Upper lobe of right lung (tissue), 1 donor: ENCODE measurements around the gene ANKRD36. TPM values are rescaled to one million over a fixed set of nuclear protein-coding genes. Genes with fewer than 3 reads are reported as not detected.
"Not testable (repeated sequence)": the region's sequence is repeated elsewhere in the genome, so short reads cannot be mapped to it uniquely, and the experiment has no call there.

ENCODE experiments used
- ATAC-seq: fragments of 200-7000 bp; cut with Tn5 transposase; one replicate; pipeline ENCODE4 v1.9.1; 2020; ENCODE audit warnings: mild to moderate bottlenecking, moderate library complexity
- DNase-seq: peaks from one replicate; pipeline ENCODE4 v3.0.0-alpha.2; 2020
- H3K27ac ChIP-seq: fragments of 200-600 bp; one replicate; pipeline ENCODE4 v1.8.0; 2022
- H3K27me3 ChIP-seq: fragments of 200-600 bp; one replicate; pipeline ENCODE4 v1.8.0; 2022; ENCODE audit warnings: mild to moderate bottlenecking
- H3K36me3 ChIP-seq: fragments of 200-600 bp; one replicate; pipeline ENCODE4 v1.8.0; 2022
- H3K4me1 ChIP-seq: fragments of 200-600 bp; one replicate; pipeline ENCODE4 v1.8.0; 2022
- H3K4me3 ChIP-seq: fragments of 200-600 bp; one replicate; pipeline ENCODE4 v1.8.0; 2022; ENCODE audit warnings: mild to moderate bottlenecking
- H3K9me3 ChIP-seq: fragments of 200-600 bp; one replicate; pipeline ENCODE4 v1.8.0; 2022
- intact Hi-C: fragments of 100-400 bp; cut with DNase I; formaldehyde crosslinking; loops from one replicate; pipeline ENCODE4 v1.11.0; 2022
- total RNA-seq: library from RNA; stranded (reverse); fragmentation: NEBNext Ultra II Directional; extraction: Animal tissue kit (Norgen Biotek cat#: 25700); gene quantifications from one replicate; pipeline ENCODE4 v1.2.1, GENCODE V29; 2021
- TF ChIP-seq, protein P1 (sequence below): fragments of 200-600 bp; IDR thresholded peaks from one replicate; pipeline ENCODE4 v1.8.0; 2022; ENCODE audit warnings: antibody characterized with exemption
- donor health status: DM: no; HTN: yes; CAD: no; lungs with severe emphysema.

Gene ANKRD36
- total RNA-seq, 1 donor from 2014 or later: 21.0 TPM

DNA sequence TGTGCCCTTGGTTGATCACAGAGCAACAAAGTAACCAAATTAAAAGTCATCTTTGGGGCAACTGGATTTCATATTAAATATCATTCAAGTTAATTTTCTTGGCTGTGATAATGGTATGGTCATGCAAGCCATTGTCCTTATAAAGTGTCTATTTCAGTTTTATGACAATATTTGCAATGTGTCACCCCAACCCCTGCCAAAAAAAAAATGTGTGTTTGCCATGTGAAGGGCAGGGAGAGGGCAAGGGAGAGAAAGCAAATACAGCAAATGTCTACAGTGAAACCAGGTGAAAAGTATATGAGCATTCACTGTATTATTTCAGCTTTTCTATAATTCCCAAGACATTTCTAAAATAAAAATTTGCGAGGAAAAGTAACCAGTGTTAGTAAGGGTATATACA is 24.2 kb upstream of the ANKRD36 start:
- H3K27ac ChIP-seq, H3K9me3 ChIP-seq, H3K4me1 ChIP-seq, H3K4me3 ChIP-seq, H3K27me3 ChIP-seq, DNase-seq, H3K36me3 ChIP-seq, intact Hi-C loops, ATAC-seq: not testable (repeated sequence)

DNA sequence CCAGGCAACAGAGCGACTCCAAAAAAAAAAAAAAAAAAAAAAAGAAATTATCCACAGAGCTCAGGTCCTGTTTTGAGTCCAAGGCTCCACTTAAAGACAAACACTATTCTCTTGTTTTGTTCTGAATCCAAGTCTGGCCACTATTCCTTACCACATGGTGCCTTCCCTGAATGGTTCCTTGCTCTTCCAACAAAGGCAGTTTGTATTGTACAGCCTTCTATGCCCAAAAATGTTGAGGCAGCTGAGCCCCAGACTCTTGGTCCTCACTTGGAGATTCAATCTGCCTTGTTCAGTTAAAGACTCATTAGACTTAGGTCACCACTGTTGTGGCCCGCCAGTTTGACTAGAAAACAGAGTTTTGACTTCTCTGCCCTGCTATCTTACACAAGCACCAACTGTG is 20.0 kb upstream of the ANKRD36 start:
- H3K27ac ChIP-seq, intact Hi-C loops, H3K9me3 ChIP-seq, H3K4me1 ChIP-seq, ATAC-seq, H3K4me3 ChIP-seq, H3K36me3 ChIP-seq, H3K27me3 ChIP-seq, DNase-seq: not testable (repeated sequence)

DNA sequence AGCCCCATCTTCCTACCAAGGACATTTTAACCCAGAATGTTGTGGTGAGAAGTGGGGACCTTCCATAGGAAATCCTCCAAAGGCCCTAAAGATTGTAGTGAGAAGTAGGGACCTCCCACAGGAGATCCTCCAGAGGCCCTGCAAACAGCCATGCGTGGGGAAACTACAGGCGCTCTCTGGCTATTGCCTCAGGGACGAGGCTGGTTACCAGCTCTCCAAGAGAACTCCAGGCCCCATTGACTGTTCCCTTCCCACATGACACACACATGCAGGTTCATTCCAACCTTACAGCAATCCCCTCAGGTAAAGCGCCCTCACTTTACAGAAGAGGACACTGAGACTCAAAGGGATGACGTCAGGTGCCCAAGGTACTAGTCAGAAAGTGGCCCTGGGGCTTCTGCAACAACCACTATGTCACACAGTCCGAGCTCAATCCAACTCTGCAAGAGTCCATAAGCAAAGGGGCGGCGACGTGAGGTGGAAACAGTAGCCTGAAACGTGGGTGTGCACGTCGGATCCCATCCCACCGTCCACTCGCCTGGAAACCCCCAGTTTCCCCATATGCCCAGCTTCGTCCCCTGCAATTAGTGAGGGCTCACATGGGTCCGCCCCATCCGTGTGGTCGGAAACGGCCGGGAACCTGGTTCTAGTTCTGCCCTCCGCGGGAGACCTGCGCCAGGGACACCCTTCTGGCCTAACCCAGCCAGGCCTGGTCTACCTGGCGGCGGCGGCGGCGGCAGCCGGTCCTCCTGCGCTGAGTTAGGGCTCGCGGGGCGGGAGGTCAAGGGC is 18.8 kb upstream of the ANKRD36 start:
- H3K4me1 ChIP-seq, H3K9me3 ChIP-seq, DNase-seq, H3K36me3 ChIP-seq, H3K27ac ChIP-seq, H3K27me3 ChIP-seq, intact Hi-C loops: not testable (repeated sequence)
- ATAC-seq: peak; percentile 13
- peak overlapping the region; percentile 43 for H3K4me3 ChIP-seq

DNA sequence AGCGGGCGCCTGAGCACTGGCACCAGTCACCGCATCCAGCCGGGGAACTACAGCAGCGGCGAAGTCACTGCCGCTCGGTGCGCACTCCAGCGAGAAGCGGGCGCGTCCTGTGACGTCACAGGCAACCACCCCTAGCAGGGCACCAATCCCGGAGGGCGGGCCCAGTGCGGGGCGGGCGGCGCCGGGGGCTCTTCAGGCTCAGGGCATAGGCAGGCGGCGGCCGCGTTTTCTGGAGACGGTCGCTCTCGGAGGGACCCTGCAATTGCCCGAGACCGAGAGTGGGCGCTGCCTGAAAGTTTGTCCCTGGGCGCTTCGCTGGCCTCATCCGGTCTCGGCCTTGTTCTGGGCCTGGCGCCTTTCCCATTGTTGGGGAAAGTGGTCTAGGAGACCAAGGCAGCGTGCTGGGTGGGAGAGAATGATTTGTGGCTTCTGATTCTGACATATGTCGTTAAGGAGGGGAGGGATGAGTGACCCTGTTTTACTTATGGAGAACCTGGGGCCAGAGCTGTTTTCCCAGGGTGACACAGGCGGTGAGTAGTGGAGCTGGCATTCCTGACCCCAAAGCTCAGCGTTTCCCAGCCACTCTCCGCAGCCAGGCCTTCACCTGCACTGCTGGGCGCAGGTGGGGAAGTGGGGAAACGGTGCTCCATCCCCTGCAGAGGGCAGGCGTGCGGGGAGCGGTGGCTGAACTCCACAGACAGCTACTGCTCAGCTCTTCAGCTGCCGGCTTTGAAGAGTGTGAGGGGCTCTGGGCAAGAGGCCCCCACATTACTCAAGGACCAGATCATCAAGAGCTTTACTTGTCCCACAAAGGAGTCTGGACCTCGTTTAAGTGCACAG is 18.0 kb upstream of the ANKRD36 start, which contains the start of gene FAHD2B:
TSS of gene FAHD2B (minus strand) at position 111 of the 840 bp plus-strand sequence. CDS start 3,176 bp downstream, outside the sequence.
- H3K27me3 ChIP-seq, H3K27ac ChIP-seq, H3K4me1 ChIP-seq, intact Hi-C loops, H3K36me3 ChIP-seq, H3K9me3 ChIP-seq: not testable (repeated sequence)
- H3K4me3 ChIP-seq: peak within 1 kb of the TSS; percentile 43
- ATAC-seq: peak; percentile 93
- DNase-seq: peak; percentile 94

DNA sequence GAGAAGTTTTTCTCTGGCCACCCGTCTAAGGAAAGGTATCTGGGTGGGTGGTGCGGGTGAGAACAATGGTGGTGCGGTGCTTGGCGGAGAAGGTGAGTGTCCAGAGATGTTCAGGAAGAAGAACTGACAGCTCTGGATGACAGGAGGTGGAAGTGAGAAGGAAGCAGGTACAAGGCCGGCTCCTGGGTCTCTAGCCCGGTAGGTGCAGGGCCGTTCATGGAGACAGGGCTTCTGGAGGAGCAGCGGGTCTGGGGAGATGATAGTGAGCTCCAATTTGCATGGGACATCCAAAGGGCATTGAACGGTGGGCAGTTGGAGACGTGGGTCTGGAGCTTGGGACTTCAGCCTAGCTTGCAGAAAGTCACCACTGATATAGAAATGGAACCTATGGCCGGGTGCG is 17.3 kb upstream of the ANKRD36 start:
- intact Hi-C loops: no loop called here
- H3K36me3 ChIP-seq: no peaks in the 10 kb centered on the region
- TF ChIP-seq, protein P1, sequence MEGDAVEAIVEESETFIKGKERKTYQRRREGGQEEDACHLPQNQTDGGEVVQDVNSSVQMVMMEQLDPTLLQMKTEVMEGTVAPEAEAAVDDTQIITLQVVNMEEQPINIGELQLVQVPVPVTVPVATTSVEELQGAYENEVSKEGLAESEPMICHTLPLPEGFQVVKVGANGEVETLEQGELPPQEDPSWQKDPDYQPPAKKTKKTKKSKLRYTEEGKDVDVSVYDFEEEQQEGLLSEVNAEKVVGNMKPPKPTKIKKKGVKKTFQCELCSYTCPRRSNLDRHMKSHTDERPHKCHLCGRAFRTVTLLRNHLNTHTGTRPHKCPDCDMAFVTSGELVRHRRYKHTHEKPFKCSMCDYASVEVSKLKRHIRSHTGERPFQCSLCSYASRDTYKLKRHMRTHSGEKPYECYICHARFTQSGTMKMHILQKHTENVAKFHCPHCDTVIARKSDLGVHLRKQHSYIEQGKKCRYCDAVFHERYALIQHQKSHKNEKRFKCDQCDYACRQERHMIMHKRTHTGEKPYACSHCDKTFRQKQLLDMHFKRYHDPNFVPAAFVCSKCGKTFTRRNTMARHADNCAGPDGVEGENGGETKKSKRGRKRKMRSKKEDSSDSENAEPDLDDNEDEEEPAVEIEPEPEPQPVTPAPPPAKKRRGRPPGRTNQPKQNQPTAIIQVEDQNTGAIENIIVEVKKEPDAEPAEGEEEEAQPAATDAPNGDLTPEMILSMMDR: no peak
- H3K9me3 ChIP-seq: no peaks in the 10 kb centered on the region
- H3K4me1 ChIP-seq: peaks cover 3% of the 10 kb centered on the region
- no peak for DNase-seq
- H3K27me3 ChIP-seq: no peaks in the 10 kb centered on the region
- no peak for ATAC-seq
- peak overlapping the region; percentile 43 for H3K4me3 ChIP-seq
- no peak overlapping the region for H3K27ac ChIP-seq

DNA sequence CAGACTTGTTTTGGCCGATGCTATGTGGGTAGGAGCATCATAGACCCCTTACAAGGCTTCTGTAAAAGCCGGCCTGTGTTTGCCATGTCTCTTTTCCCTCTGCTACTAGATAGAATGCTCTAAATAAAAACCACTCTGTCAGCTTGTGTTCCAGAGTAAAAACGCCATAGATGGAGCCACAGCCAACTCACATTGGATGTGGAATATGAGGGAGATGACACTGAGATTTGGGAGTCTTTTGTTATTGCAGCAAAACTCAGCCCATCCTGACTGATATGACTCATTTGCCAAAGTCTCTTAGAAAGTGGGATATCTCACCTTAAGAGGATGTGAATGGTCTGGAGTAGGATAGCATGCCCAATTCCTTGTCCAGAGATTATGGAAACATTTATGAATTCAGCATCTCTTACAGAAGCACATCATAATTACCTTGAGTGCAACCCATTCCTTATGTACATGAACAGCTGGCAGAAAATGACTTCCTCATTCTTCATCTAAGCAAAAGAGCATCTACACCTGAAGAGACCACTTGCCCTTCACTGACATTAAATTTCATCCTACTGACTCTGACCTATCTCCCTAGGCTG is 14.1 kb upstream of the ANKRD36 start:
- H3K4me3 ChIP-seq, DNase-seq, H3K36me3 ChIP-seq, intact Hi-C loops, H3K4me1 ChIP-seq, H3K9me3 ChIP-seq, H3K27ac ChIP-seq, H3K27me3 ChIP-seq, ATAC-seq: not testable (repeated sequence)

DNA sequence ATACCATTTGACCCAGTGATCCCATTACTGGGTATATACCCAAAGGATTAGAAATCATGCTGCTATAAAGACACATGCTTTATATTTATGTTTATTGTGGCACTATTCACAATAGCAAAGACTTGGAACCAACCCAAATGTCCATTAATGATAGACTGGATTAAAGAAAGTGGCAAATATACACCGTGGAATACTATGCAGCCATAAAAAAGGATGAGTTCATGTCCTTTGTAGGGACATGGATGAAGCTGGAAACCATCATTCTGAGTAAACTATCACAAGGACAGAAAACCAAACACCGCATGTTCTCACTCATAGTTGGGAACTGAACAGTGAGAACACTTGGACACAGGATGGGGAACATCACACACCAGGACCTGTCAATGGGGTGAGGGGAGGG is 6.1 kb upstream of the ANKRD36 start:
- not testable (repeated sequence) for ATAC-seq

DNA sequence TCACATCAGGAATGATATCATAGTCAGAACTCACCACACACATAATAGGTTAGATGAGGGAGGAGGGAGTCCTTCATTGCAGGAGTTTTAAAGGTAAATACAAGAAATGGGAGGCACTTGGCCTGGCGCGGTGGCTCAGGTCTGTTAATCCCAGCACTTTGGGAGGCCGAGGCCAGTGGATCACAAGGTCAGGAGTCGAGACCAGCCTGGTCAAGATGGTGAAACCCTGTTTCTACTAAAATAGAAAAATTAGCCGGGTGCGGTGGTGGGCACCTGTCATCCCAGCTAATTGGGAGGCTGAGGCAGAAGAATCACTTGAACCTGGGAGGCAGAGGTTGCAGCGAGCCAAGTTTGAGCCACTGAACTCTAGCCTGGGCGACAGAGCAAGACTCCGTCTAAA is 1.7 kb upstream of the ANKRD36 start:
- H3K9me3 ChIP-seq, H3K4me3 ChIP-seq, H3K4me1 ChIP-seq, H3K27ac ChIP-seq, H3K36me3 ChIP-seq, H3K27me3 ChIP-seq, DNase-seq, ATAC-seq, intact Hi-C loops: not testable (repeated sequence)

More for the DNA sequence above, 6.1 kb upstream of the ANKRD36 start:
- H3K9me3 ChIP-seq, H3K36me3 ChIP-seq, H3K4me3 ChIP-seq, H3K4me1 ChIP-seq, H3K27ac ChIP-seq, H3K27me3 ChIP-seq, DNase-seq, intact Hi-C loops: not testable (repeated sequence)
